Esophagus muscularis mucosa (tissue), 4 donors: Measurements from ENCODE around the gene VPS39.

Experiments used
- CTCF ChIP-seq, 3 experiments: fragments of 200-600 bp in 2 of 3; fragments of 450-650 bp in 1 of 3; sonication (generic) in 2 of 3; IDR thresholded peaks; one replicate each; pipeline ENCODE4 v1.5.1; 2017 to 2019; ENCODE audit warnings: antibody characterized with exemption in 3 of 3, mild to moderate bottlenecking in 2 of 3, moderate library complexity in 1 of 3
- EP300 ChIP-seq: sonication (generic); formaldehyde crosslinking; IDR thresholded peaks from one replicate; pipeline ENCODE4 v1.6.1; 2017; ENCODE audit warnings: antibody characterized with exemption
- POLR2A ChIP-seq: fragments of 450-650 bp; IDR thresholded peaks from one replicate; pipeline ENCODE4 v1.6.1; 2017; ENCODE audit warnings: antibody characterized with exemption, moderate library complexity, mild to moderate bottlenecking, low read depth

DNA sequence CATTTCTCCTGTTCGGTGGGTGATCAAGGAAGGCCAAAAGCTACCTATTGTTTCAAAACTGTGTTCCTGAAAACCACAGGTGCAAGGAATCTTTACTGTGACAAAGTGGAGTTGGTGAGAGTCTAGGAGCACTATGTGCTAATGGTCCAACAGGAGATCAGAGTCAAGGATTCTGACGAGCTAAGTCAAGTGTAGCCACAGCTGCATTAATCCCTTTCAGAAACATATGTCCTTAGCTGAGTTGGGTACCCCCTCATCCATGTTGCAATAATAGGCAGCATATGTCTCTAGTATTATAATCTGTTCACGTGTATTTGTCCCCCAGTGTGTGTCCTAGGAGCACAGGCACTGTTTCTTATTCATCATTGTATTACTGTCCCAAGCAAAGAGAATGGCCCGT lies 1.7 kb downstream of the VPS39 start:
- no peak for TF ChIP-seq EP300
- no peak for TF ChIP-seq CTCF (IDR thresholded peaks at IDR 0.05)
- no peak for TF ChIP-seq POLR2A
